NCI-H1105 treated with DMSO at 0.1 percent for 48 hours (cell line): ENCODE data around the gene PATJ.
"Not testable (repeated sequence)": the region's sequence is repeated elsewhere in the genome, so short reads cannot be mapped to it uniquely, and the experiment has no call there.

Experiments
- DNase-seq: peaks from one replicate; lab custom pipeline; 2025; lab: John Stamatoyannopoulos, UW

The PATJ gene

DNA sequence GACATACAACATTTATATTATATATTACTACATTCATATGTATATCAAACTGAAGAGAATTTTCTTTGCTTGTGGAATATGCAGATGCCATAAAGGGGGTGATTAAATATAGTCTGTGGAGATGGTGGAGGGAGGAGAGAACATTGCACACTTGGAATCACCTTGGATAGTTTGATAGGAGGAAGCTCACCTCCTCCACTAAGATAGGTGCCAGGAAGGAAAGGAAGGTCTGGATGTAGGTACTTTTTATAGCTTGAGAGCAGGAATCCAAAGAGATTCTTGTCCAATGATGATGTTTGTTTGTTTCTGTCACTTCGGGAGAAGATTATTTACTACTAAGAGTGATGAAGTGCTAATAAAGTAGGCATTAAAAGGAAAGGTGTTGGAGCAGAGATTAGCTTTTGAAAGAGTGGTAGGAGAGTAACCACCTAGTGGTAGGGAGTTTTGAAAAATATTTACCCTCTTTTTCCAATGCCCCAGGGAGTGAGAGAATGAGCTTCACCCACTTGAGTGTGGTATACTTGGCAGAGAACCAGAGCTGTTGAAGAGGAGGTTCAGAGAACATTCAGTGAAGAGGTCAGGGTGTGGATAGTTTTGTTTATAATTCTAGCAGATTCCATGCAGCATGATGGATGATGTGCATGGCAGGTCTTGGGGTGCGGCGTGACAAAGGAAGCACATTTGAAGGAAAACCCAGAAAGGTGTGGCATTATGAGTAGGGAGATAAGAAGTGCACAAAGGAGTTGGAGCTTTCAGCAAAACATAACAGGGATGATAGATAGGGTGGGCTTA, 145.0 kb downstream of the PATJ start:
- DNase-seq: peak; percentile 82

DNA sequence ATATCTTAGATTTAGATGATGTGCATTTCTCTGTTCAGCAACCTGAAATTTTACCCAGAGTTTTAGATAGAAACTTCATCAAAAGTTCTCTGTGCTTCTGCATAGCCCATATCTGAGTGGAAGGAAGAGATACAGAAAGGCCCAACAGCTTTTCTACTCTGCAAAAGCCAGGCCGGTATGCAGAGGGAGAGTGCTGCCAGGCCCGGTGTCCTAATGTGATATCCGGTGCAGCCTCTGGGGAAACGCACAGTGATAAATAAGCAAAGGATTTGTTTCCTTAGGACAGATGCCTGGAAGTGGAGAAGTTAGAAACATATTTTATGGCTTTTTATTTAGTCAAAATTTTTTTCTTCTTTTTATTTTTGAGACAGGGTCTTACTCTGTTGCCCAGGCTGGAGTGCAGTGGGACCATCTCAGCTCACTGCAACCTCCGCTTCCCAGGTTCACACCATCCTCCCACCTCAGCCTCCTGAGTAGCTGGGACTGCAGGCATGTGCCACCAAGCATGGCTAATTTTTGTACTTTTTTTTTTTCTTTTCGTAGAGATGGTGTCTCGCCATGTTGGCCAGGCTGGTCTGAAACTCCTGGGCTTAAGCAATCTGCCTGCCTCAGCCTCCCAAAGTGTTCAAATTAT, 145.8 kb downstream of the PATJ start:
- no peak for DNase-seq

DNA sequence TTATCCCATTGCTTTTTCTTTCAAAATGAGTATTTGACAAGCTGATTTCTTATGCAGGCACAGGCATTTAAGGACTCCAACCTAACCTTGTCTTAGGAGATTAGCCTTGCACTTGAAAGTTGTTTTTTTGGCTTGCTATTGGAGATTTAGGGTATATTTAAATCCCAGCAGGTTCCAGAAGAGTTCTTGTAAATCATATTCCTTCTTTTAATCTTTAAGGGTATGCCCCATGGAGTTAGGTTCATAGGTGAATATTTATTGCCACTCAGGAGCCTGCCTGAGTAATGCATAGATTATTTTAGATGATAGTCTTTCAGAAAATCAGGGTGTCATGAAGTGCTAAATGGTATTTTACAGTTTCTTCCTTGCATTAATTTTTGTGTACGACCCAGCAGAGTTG, 146.5 kb downstream of the PATJ start:
- DNase-seq: no peak

DNA sequence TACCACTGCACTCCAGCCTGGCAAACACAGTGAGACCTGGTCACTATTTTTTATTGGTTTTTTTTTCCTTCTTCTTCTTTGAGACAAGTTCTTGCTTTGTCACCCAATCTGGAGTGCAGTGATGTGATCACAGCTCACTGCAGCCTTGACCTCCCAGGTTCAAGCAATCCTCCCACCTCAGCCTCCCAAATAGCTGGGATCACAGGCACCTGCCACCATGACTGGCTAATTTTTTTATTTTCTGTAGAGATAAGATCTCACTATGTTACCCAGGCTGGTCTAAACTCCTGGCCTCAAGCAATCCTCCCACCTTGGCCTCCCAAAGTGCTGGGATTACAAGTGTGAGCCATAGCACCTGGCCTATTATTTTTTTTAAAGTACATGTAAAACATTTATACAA, 148.2 kb downstream of the PATJ start:
- DNase-seq: not testable (repeated sequence)

DNA sequence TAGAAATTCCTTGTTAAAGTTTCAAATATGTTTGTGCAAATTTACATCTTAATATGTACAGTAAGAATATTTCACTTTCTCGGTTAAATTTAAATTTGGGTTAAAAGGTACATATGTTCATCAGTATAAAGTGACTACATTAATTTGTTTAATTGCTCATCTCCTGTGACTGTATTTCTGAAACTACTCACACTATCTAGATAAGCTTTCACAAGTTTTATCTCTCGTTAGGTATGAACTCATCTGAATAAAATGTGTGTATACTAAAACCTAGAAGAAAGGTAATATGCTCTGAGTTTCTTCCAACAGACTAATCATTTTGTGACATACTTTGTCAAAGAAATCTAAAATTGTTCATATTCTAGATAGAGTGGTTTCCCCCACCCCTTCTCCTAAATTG, 150.7 kb downstream of the PATJ start:
- DNase-seq: no peak

DNA sequence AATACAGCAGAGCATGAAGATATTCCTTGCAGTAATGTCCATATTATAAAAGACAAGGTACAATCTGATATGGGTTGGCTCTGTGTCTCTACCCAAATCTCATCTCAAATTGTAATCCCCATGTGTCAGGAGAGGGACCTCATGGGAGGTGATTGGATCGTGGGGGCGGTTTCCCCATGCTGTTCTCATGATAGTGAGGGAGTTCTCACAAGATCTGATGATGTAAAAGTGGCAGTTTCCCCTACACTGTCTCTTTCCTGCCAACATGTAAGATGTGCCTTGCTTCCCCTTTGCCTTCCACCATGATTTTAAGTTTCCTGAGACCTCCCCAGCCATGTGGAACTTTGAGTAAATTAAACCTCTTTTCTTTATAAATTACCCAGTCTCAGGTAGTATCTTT, 152.0 kb downstream of the PATJ start:
- DNase-seq: not testable (repeated sequence)

DNA sequence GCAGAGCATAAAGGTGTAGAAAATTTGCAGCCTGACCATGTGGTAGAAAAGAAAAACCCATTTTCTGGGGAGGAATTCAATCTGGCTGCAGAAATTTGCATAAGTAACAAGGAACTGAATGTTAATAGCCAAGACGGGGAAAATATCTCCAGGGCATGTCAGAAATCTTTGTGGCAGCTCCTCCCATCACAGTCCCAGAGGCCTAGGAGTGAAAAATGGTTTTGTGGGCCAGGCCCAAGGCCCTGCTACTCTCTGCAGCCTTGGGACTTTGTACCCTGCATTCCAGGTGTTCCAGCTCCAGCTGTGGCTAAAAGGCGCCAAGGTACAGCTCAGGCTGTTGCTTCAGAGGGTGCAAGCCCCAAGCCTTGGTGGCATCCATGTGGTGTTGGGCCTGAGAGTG, 152.9 kb downstream of the PATJ start:
- DNase-seq: no peak

DNA sequence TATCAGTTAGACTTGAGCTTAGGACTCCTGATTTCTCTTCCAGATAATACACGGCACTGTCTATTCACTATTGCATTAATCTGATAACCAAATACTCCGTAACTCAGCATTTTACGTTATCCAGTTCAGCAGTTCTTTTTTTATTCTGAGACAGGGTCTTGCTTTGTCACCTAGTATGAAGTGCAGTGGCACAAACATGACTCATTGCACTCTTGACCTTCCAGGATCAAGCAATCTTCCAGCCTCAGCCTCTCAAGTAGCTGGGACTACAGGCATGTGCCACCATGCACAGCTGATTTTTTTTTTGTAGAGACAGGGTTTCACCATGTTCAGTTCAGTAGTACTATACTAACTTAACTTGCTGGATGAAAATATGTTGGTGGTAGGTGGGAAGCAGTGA, 156.4 kb downstream of the PATJ start:
- DNase-seq: no peak

DNA sequence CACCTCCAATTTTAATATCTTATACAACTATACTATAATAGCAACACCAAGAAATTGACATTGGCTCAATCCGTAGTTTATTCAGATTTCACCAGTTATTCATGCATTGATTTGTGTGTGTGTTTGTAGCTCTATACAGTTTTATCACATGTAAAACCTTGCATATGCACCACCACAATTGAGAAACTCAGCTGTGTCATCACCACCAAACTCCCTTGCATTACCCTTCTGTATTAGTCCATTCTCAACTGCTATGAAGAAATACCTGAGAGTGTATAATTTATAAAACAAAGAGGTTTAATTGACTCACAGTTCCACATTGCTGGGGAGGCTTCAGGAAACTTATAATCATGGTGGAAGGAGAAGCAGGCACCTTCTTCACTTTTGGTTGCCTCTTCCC, 162.1 kb downstream of the PATJ start:
- no peak for DNase-seq

DNA sequence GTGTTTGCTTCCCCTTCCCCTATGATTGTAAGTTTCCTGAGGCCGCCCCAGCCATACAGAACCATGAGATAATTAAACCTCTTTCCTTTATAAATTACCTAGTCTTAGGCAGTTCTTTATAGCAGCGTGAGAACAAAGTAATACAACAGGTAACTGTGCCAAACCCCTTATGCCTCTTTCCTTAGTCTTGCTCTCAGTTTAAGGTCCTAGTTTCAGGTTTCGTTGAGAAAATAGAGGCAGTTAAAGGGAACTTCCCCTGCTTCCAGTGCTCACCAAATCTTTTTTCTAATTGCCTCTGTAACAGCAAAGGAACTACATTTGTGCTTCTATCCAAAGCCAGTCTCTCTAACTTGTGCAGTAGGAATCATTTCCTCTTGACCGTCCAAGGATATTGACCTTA, 164.8 kb downstream of the PATJ start:
- DNase-seq: no peak

DNA sequence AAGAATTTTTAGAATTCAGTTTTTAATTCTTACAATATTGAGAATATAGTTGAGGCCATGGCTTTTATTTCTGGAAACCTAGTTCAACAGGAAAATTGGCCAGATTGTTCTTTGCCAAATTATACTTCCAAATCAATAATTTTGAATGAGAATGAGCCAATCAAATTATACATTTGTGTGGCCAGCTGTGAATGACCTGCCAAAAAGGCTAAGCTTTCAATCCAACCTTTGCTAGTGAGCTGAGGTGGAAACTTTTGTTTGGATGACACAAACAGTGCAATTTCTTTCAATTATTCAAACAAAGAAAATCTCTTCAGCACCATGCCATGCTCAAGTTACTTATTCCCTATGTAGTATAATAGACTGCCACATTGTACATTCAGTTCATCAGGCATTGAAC, 167.8 kb downstream of the PATJ start:
- no peak for DNase-seq

DNA sequence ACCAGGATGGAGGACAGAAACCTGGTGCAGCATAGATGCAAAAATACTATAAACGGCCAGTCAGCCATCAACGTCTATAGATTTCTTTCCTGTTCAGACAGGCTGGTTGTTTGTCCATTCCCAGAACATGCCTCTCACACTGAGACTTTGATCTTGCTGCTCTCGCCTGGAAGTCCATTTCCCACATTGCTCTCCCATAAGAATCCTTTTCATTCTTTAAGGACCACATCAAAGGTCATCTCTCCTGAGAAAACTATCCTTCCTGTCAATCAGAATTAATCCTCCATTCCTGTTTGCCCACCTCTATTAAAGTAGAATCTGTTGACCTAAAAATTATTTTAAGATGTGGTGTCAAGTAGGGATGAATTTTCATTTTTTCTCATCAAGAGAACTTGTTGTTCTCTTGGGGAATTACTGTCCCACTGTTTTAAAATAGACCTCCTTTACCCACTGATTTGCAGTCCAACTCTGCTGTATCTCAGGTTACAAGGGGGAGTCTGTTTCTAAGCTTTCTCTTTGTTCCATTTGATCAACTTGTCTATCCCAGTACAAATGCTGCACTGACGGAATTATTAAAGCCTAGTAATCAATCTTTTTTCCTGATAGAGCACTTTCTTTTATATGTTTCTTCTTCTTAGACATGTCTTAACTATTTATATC, 172.7 kb downstream of the PATJ start:
- no peak for DNase-seq

DNA sequence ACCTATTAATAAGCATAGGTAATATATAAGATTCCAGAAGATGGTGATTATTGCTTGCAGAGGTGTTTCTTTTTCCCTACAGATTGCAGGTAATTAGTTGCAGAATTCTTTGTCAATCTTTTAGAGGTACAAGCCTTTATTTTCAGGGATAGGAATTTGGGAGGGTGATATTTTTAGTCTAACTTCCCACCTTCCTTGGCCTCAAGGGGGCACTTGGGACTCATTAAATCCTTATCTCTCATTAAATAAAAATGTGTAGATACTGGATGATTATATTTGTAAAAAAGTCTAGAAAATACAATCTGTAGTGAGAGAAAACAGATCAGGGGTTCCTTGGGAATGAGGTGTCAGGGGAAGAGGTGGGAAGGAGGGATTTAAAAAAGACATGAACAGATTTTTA, 179.2 kb downstream of the PATJ start:
- DNase-seq: no peak

DNA sequence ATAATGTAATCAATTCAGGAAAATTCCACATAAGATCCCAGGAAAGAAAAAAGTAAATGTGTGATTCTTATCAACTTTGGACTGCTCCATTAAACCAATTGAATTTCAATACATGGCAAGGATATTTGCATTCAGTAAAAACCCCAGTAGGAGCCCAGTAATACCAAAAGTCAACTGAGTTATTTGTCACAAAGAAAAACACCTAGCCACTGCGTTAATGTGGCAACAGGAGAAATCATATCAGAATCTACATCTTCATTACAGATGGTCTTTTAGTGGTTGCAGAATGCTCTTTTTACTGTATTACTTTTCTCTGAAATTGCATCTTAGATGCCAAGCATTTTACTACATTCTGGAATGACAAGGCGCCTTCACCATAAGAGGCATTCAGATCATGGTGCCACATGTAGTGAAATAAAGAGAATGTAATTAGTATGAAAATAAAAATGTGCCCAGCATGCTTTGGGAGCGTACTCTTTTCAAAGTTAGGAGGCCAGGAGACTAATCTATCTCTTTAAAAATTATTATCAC, 180.7 kb downstream of the PATJ start:
- DNase-seq: no peak

DNA sequence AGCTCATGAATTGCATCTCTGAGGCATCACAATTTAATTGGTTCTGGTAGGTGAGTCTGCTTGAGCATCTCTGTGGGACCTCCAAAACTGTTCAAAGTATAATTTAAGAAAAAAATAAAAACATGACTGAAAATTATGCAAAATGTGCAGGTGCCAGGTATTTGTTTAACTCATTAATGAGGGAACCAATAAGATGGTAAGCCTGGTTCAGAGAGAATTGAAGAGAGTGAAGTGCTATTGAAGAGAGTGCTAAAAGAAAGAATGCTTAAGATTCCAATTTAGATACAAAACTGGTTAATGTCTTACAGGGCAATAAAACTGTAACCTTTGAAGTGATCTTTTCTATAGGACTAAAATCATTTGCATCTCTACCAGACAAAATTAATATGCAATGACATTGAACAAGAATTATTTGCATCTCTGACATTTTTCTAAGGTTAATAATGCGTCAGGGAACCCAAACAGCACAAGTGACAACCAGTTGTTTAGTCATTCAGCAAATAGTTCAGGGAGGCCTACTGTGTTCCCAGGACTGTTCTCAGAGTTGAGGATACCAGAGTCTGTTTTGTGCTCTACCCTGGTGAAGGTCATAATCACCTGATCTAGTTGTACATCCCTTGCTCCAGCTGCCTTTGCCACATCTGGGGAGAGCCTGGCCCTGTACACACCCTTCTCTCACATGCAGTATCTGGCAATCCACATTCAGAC, 183.5 kb downstream of the PATJ start:
- DNase-seq: peak; percentile 10

DNA sequence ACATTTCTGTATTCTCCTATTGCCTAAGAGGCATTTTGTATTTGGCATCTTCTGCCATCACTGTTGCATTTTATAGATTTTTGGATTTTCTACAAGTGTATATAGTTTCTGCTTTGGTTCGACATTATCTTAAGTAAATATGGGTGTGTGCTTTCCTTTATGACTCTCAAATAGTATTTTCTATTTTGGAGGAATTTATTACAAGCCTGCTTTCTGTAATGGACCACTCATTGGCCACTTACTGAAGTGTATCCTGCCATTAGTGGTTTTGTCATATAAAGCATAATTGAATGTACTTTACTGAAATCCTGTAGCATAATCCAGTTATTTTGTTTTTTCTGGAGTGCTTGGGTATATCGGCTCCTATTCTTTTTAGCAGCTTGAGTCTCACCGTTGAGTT, 184.3 kb downstream of the PATJ start:
- peak; percentile 38 for DNase-seq

DNA sequence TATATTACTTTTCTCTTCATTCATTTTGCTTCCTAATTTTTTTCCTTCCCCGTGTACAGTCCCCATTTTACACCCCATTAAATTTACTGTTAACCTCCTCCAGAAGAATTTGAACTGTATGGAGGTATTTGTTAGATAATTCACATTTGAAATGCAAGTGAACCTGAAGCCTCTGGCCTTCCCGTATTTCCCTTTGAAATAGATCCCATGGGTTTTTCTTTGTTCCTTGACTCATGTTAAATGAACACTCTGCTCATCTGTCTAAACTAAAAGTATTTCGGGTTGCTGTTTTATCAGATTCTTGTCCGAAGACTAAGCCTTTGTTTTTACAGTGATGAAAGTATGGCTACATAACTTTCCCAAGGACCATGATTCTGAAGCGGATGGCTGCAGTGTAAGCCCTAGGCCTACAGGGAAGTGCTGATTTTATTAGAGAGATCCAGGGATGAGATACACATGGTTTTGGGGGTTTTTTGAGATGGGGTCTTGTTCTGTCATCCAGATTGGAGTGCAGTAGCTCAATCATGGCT, 187.9 kb downstream of the PATJ start:
- DNase-seq: no peak

DNA sequence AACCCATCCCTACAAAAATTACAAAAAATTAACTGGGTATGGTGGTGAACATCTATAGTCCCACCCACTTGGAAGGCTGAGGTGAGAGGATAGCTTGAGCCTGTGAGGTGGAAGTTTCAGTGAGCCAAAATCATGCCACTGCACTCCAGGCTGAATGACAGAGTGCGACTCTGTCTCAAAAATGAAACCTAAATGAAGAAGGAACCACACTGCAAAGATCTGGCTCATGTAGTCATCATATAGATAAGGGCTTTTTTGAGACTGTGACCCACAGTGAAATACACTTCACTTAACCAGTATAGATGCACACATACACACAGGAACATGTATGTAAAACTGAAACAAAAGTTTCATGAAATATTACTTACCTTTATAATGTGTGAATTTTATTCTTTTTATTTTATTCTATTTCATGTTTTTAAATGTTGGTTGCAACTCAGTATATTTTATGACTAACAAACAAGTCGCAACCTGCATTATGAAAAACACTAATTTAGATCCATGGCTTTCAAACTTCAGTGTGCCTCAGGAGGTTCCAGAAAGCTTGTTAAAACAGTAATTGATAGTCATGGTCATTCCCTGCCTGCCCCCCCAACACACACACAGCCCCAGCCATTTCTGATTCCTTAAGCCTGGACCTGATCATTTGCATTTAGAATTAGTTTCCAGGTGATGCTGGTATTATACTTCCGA, 189.5 kb downstream of the PATJ start:
- no peak for DNase-seq

DNA sequence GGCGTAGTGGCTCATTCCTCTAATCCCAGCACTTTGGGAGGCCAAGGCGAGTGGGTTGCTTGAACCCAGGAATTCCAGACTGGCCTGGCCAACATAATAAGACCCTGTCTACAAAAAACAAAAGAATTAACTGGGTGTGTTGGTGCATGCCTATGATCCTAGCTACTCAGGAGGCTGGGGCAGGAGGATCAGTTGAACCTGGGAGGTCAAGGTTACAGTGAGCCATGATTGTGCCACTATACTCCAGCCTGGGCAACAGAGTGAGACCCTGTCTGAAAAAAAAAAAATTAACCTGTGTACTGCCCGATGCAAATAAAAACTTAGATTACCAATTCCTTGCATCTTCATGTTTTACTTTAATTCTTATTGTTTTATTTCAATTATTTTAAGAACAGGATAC, 193.2 kb downstream of the PATJ start:
- DNase-seq: no peak

DNA sequence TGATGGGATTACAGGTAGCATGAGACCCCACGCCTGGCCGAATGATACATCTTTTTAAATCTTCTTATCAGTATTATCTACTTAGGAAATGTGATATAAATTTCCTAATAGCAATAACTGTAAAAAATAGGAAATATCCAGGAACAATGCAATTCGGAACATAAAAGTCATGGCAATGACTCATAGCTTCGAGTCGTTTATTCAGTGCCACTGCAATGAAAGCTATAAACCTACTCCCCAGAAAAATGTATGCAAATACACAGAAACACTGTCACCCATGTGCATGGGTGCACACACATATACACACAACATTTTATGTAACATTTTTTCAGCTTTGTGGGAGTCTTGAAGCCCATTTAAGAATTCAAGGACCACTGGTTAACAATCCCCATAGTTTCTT, 194.6 kb downstream of the PATJ start:
- no peak for DNase-seq

DNA sequence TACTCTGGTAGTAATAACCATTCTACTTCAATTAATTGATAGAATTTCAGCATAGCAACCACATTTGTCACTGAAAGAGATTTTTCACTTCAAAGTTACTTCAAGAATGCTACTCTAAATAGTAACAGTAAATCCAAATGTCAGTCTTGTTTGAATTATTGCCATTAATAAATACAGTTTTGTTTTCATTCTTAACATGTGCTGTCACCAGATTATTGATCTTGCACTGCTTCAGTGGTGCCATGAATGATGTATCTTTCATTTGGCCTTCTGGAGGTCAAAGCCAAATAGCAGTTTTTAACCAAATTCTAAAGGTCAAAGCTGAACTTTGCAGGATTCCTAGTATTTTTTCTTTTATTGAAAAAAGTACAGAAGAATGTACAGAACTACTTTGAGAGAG, 199.5 kb downstream of the PATJ start:
- DNase-seq: no peak

DNA sequence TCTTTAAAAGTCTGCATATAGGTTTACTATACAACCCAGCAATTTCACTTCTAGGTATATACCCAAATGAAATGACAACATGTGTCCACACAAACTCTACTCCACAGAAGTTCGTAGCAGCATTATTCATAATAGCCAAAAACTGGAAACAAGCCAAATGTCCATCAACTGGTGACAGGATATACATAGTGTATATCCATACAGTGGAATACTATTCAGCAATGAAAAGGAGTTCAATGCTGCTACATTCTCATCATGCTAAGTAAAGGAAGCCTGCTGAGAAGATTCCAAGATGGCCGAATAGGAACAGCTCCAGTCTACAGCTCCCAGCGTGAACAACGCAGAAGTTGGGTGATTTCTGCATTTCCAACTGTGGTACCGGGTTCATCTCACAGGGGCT, 200.6 kb downstream of the PATJ start:
- DNase-seq: no peak
